Tongue (tissue), 2 donors: ENCODE results near the gene HNRNPM. TPM values are rescaled to one million over a fixed set of nuclear protein-coding genes. Genes with fewer than 3 reads are reported as not detected.
A peak's percentile ranks its signal among the peaks of the same experiment; 100 is the strongest.

Source experiments
- DNase-seq: peaks from one replicate; pipeline ENCODE4 v3.0.0-alpha.2; 2015
- total RNA-seq: library from RNA; depleted of rRNA; stranded (reverse); fragments of >200 nt; gene quantifications from one replicate; pipeline ENCODE4 v1.2.3, GENCODE V29; 2014

Gene HNRNPM
- total RNA-seq, 1 donor from 2014 or later = 125 TPM

DNA sequence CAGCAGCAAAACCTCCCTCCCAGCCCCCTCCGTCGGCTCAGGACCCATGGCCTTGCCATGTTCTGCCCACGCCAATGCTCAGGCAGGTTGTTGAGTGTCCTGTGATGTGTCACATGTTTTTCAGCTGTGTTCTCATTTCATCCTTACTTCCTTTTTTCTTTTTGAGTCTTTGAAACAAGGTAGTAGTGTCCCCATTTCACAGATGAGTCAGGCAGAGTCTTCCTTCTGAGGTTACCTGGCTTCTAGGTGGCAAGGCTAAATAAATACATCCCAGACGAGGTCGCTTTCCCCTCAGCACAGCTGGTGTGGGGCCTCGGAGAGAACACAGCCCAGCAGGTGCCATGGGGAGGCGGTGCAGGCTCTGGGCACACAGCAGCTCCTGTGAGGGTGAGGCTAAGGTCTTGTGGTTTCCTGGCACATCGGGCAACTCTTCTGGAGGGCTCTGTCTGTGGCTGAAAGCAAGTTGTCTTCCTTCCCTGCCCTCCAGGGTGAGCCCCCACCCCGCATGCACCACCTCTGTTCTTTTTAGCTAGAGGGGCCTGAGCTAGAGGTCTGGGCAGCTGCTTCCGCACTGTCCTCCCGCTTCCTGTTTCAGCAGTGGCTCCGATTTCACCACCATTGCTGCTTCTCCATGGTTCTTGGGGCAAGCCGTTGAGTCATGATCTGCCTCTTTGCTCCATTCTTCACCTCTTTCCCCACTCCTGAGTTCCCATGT lies 42.5 kb downstream of the HNRNPM start:
- DNase-seq = no peak

DNA sequence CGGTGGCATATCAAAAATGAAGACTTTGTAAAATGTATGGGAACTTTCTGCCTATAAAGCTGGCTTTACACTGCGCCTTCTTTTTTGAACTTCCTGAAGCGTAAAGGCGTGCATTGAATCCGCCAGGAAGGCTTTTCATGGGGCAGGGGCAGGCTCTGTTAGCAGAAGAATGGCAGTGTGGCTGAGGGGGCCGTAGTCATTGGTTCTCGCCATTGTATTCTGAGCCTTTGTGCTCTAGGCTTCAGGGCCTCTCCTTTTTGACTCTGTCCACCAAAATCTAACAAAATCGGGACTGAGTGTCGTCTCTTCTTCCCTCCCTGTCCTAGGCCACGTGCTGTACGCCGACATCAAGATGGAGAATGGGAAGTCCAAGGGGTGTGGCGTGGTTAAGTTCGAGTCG lies 43.6 kb downstream of the HNRNPM start:
- DNase-seq = no peak

DNA sequence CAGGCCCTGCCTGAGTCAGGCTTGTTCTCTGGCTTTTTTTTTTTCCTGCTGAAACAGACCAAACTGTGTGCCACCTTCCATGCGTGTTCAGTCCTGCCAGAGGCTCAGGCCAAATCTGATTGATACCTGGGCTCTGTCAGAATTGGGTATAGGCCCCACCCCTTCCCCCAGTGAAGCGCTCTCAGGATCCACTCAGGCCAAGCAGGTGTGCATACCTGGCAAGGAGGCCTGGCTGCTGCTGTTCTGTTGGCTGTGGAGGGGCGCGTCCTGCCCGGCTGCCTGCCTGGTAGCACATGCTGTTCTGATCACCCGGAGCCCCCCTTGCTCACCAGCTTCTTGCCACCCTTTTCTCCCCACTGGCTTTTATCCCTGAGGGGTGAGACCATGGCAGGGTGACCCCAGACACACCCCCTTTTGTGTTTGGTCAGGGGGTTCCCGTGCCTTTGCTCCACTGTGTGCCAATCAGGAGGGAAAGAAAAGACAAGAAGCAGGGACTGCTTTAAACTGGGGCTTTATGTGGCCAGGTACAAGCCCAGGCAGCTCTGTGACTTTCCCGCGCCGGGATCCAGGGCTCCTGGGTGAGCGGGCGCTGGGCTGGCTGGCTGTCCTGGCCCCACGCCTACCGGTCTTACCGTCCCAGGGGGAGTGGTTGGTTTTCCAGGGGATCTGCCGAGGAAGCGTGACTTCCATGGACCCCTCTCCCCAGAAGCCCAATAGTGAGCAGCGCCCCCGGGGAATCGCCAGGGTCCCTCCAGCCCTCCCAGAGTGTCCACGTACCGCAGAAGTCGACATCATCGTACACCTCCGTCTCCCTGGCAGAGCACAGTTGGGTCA lies 45.0 kb downstream of the HNRNPM start:
- no peak for DNase-seq

DNA sequence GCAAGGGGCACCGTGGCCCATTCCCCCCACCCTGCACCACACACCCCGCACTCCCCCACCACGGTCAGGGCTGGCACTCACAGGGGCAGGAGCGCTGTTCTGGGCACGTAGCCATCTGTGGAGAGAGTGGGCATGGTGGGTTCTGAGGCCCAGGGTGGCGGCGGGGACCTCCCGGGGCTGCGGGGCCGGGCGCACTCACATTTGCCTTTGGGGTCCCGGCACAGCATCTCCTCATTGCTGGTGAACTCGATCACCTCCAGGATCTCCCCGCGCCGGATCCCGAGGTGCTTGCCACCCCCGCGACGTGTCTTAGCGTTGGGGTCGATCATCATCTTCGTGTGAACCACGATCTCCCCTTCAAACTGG lies 45.6 kb downstream of the HNRNPM start:
- DNase-seq = no peak

DNA sequence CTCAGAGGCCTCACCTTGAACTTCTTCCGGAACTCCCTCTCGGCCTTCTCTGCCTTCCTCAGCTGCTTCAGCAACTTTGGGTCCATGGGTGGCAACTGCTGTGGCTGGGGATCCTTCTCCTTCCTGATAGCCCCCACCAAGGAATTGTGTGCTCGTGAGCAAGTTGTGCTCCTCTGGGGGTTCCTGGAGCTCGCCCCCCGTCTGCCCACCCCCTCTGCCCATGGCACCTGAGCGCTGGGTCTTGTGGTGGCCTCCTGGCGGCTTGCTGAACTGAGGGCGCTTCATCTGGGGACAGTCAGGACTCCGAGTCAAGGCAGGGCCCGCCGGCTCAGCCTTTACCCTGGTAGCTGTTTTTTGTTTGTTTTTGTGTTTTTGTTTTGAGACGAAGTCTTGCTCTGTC lies 46.1 kb downstream of the HNRNPM start:
- DNase-seq = no peak

DNA sequence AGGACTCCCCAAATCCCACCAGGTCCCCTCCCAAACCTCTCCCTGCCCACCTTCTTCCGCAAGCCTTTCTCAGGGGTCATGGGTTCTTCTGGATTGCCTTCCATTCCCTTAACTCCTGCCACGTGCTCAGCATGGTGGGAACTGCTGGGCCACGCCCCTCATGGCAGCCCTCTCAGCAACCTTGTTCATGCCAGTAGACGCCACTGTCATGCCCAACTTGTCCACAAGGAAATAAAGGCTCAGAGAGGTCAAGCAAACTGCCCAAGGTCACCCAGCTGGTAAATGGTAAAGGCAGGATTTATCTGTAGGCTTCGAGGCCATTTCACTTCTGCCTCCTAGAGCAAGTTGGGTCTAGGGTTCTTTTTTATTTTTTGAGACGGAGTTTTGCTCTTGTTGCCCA lies 46.8 kb downstream of the HNRNPM start:
- DNase-seq = no peak

DNA sequence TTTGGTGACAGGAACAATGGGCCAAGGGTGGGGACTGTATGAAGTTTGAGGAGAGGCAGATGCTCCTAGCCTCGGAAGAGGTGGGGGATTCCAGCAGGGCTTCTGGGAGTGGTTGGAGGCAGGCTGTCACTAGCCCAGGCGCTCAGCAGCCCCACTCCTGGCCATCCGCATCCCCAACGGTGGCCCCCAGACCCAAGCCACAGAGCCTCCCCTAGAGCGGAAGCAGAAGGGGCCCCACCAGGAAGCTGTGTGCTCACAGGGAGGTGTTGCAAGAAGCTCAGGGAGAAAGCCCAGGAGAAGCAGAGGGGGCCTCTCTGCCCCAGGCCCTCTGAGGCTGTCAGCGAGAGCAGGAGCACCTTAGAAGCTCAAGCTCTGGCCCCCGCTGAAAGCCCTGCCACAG lies 49.4 kb downstream of the HNRNPM start:
- DNase-seq = no peak

DNA sequence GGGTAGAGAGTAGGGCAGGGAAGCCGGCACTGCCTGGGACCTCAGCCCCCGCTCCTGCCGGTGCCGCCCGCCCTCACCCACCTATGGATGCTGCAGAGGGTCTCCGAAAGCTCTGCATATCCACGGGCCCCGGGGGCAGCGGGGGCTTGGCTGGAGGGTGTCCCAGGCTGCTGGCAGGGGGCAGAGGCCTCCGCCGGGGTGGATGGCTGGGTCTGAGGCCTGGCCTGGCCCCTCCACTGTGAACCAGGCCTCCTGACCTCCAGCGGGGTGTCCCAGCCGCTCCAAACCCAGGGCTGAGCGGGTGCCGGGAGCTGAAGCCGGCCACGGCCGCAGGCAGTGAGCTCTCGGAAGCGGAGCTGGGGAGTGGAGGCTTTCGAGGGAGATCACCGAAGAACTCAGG lies 53.5 kb downstream of the HNRNPM start:
- DNase-seq = no peak

DNA sequence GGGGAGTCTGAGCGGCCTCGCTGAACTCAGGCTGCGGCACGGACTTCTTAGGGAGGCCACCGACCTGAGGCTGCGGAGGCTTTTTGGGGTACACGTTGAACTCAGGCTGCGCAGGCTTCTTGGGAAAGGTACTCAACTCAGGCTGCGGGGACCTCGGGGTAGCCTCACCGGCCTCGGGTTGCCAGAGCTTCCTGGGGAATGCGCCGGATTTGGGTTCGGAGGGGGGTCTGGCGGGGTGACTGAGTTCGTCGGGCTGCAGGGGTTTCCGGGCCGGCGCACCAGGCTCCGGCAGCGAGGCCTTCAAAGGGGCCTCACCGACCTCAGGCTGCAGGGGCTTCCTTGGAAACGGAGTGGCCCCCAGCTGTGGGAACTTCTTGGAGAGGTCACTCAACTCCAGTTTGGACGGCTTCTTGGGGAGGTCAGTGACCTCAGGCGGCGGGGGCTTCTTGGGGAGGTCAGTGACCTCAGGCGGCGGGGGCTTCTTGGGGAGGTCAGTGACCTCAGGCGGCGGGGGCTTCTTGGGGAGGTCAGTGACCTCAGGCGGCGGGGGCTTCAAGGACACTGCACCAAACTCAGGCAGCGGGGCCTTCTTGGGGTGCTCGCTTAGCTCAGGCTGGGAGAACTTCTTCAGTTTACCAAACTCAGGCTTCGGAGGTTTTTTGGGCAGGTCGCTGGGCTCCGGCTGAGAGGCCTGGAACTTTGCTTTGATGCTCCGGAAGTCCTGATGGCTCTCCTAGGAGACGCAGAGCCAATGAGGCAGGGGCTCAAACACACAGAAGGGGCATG lies 54.5 kb downstream of the HNRNPM start:
- no peak for DNase-seq

DNA sequence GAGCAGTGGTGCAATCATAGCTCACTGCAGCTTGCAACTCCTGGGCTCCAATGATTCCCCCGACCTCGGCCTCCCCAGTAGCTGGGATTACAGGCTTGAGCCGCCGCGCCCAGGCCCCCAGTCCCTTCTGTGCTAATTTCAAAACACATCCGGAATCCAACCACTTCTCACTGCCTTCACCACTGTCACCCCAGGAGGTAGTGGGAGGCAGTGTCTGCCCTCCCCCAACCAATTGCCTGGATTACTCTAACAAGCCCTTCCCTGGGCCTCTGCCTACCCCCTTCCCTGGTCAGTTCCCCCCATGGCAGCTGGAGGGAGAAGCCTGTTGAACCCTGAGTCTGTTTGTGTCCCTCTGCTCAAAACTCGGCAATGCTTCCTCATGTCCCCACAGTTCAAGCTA lies 55.4 kb downstream of the HNRNPM start:
- no peak for DNase-seq

DNA sequence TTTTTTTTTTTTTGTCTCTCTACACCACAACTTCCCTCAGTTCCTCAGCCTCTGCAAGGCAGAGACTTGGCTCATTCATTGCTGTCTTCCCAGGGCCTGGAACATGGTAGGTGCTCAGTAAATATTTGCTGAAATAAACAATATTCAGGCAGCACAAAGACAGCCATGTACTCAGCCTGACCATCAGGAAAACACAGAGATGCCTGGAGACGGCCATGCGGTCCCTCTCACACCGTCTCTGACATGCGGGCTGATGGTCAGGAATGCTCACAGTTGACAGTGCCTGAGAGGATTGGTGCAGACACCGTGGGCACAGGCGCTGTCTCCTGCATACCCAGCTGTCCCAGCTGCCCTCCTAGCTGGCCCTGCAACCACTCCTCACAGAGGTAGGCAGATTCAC lies 56.7 kb downstream of the HNRNPM start:
- no peak for DNase-seq

DNA sequence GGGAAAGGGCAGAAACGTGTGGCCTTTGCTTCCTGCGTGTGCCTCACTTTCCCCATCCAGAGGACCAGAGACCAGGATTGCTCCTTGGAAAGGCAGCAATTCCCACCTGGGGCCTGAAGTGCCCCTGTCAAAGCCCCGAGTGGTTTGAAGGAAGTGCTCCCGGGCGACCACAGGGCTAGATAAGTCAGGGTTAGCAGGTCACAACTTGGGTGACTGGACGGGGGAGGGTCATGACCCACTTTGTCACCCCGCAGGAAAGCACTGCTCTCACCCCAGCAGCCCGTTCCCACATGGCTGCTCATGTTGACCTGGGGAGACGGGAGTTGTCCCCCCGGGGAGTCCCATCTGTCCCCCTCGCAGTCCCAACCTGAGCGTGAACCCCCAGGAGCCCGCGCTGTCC lies 57.2 kb downstream of the HNRNPM start:
- DNase-seq = no peak

DNA sequence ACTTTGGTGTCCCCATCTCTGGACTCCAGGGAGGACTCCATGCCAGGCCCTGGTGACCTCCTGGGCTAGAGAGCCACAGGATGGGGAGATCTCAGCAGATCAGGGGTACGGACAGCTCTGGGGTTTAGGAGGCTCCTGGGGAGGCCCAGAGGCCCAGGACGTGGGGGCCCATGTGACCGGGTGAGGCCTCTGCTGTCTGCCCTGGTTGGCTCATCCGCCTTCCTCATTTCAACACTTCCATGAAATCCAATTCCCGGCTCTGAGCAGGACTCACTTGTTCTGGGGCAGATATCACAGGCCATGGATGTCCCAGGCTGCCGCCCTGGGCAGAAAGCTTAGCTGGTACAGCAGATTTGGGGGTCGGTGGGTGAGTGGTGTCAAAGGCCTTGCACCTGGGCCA lies 58.7 kb downstream of the HNRNPM start:
- no peak for DNase-seq

DNA sequence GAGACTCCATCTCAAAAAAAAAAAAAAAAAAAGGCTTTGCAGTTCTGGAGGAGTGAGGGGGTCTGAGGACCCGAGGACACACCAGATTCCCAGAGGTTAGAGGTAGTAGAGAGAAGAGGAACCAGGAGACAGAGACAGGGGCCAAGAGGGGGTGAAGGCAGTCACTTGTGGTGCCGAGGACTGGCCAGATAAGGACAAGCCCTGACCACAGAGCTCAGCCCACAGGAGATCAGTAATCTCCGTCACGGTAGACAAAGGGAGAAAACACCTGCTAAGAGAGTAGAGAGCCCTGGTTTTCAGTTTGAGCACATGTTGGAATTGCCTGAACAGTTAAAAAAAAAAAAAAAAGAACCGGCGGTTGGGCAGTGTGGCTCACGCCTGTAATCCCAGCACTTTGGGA lies 59.4 kb downstream of the HNRNPM start:
- no peak for DNase-seq

DNA sequence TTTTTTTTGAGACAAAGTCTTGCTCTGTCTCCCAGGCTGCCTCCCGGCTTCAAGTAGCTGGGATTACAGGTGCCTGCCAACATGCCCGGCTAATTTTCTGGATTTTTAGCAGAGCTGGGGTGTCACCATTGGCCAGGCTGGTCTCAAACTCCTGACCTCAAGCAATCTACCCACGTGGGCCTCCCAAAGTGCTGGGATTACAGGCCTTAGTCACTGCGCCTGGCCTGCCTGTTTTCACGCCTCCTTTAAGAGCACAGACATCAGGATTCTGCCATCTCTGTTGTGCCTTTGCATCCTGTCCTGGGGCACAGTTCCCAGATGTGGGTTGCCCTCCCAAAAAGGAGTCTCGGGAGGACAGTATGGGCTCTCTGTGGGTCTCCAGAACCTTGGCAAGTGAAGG lies 60.1 kb downstream of the HNRNPM start:
- DNase-seq = no peak

DNA sequence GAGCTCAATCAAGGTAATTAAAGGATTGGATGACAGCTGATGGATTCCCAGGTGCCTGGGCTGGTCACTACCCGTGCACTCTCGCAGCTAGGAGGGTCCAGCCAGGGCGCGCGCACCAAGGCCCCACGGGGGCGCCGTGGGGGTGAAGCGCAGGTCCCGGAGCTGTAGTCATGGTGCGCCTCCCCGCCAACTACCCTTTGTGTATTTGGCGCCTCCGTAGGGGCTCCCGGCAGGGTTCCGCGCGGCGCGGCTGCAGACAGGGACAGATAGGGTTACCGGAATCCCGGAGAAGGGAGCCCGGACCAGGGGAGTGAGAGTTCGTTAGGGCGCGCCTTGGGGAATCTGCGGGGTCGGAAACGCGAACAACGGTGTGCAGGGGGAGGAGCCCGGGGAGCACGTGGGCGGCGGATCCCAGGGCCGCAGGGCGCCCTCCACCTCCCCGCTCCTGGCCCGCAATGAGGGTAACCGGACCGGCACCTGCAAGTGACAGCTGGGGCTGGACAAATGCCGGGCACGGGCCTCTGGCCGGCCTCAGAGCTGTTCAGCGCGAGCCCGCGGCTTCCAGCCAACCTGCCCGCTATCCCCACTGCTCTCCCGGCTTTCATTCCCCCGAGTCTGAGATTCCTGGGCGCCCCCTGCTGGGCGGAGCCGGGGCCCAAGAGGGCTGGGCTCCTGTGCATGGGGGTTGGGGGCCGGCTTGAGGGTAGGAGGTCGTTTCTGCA lies 61.1 kb downstream of the HNRNPM start:
- peak; percentile 87 for DNase-seq

DNA sequence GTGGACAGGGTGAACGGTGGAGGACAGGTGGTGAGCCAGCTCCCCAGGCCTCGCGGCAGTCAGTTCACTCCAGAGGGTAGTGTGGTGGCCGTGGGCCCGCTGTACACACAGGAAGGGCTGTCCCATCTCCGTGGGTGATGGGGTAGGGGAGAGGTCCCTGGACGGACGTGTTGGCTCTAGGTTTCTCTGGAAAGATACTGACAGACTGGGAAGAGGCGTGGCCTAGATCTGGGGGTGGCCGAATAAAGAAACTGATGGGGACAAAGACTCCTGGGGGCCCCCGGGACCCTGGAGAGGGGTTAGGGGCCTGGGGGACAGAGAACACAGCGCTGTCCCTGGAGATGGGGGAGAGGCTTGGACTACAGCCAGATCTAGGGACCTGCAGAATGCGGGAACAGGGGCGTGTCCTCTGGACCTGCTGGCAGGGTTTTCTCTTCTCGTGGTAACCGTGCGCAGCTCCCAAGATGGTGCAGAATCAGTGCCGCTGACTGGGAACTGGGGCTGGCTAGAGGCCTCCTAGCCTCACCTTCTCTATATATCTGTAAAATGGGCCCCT lies 61.7 kb downstream of the HNRNPM start:
- no peak for DNase-seq

DNA sequence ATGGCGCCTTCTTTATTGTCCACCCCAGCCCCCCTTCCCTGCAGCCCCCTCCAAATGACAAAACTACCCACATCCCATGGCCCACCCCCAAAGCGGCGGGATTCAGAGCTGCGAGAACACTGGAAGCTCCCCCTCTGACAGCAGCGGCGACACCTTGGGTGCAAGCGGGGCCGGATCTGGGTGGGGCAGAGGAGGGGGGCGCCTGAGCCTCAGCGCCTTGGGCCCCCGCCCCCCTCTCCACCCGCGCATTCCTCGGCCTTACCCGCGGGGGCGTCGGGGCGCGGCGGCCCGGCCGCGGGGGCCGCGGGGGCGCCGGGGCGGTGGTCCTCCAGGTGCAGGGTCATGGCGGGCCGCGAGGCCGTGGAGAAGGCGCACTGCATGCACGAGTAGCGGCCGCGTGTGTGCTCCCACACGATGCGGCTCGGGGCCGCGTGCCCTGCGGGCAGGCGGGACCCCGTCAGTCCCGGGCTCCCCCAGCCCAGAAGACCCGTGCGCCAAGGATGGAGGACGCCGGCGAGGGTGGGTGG lies 65.9 kb downstream of the HNRNPM start:
- no peak for DNase-seq

DNA sequence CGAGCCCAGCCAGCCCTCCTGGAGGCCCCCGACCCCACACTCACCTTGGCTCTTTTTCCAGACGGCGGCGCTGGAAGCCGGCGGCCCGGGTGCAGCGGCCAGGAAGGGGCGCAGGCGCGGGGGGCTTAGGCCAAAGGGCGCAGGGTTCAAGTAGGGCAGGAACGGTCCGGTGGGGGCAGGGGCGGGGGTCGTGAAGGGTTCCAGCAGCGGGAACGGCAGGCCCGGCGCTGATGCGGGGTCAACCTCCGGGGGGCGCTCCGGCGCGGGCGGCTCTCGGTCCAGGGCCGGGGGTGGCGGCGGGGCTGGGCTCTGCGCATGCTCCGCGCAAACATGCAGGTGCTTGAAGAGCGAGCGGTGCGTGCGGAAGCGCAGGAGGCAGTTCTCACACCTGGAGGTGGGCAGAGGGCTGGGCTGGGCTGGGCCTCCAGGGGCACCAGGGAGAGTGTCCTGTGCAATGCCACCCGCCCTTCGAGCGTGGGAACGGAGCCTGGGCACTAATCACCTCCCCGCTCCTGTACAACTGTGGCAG lies 66.9 kb downstream of the HNRNPM start:
- DNase-seq = no peak

DNA sequence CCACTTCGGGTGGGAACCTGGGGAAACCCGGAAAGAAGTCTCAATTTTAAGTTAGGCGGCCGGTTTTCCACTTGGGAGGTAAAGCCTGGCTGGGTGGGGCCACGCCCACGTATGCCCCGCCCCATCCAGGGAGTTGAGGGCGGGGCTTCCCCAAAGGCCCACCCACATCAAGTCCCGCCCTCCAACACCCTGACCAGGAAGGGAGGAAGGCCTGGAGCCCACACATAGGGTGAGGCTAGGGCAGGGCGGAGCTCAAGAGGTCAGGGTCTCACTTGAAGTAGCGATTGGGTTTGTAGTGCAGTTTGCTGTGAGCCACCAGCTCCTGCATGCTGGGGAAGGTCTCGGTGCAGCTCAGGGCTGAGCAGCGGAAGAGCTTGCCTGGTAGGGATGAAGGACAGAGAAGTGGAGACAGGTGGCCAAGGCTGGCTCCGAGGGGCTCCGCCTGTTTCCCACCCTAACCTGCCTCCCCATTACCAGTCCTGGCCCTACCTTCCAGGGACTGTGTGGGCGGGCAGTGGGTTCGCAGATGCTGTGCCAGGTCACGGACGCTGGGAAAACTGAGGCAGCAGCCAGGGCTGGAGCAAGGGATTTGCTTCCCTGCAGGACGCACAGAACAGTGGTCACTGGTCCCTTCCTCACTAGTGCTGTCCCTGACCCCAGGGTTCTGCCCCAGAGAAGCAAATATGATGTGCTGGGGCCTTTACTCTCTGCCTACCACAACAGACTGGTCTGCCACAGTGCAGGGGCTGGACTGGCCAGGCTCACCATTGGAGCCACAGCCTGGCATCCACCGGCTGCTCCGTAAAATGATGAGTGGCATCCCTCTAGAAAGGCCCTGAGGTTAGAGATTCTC lies 67.6 kb downstream of the HNRNPM start:
- no peak for DNase-seq
